H1 (cell line): ENCODE data around the gene TNS3. TPM values are rescaled to one million over a fixed set of nuclear protein-coding genes. Genes with fewer than 3 reads are reported as not detected.

Experiments
- CTCF ChIA-PET: fragments of 300-600 bp; sonication (Branson Sonifier 250); formaldehyde crosslinking; loops from one replicate; lab custom pipeline; 2021; ENCODE audit not compliant: partially characterized antibody; lab: Charles Lee
- POLR2A ChIA-PET: fragments of 300-600 bp; sonication (Branson Sonifier 250); formaldehyde crosslinking; loops from one replicate; lab custom pipeline; 2021; ENCODE audit warnings: inconsistent platforms; ENCODE audit not compliant: partially characterized antibody; lab: Charles Lee
- DNase-seq, 2 experiments: peaks; one replicate each; pipeline versions ENCODE4 v3.0.0 to v3.0.0-alpha.2; 2010 to 2022; ENCODE audit warnings: low spot score in 2 of 2, low read depth in 1 of 2, mixed read lengths in 1 of 2
- FAIRE-seq: peaks from 2 replicates; lab custom pipeline; 2011; peaks lifted over from hg19 to GRCh38; lab: Jason Lieb, UNC
- H2AFZ ChIP-seq: 2 replicates; pipeline ENCODE4 v1.8.1; 2012; ENCODE audit warnings: low read length, inconsistent platforms
- H2AK5ac ChIP-seq: 2 replicates; pipeline ENCODE4 v1.6.1; 2013; ENCODE audit warnings: low read depth, low read length
- H2BK120ac ChIP-seq: replicated peaks from 2 replicates; pipeline ENCODE3; 2013; ENCODE audit warnings: low read depth, low read length, inconsistent platforms
- H2BK12ac ChIP-seq: 2 replicates; pipeline ENCODE4 v1.6.1; 2013; ENCODE audit warnings: low read depth, low read length
- H2BK15ac ChIP-seq: 2 replicates; pipeline ENCODE4 v1.6.1; 2013; ENCODE audit warnings: low read length
- H2BK20ac ChIP-seq: 2 replicates; pipeline ENCODE4 v1.6.1; 2013; ENCODE audit warnings: low read length
- H2BK5ac ChIP-seq: 2 replicates; pipeline ENCODE4 v1.6.1; 2013; ENCODE audit warnings: low read depth, low read length
- H3K14ac ChIP-seq: 2 replicates; pipeline ENCODE4 v1.6.1; 2013; ENCODE audit warnings: inconsistent platforms; ENCODE audit not compliant: insufficient read length
- H3K18ac ChIP-seq: 2 replicates; pipeline ENCODE4 v1.6.1; 2013; ENCODE audit warnings: low read length; ENCODE audit errors: extremely low read depth
- H3K23ac ChIP-seq: 2 replicates; pipeline ENCODE4 v1.6.1; 2013; ENCODE audit warnings: inconsistent platforms; ENCODE audit not compliant: insufficient read length
- H3K23me2 ChIP-seq: 2 replicates; pipeline ENCODE4 v1.6.1; 2013; ENCODE audit warnings: low read depth, low read length
- H3K27ac ChIP-seq: 2 replicates; pipeline ENCODE4 v1.6.1; 2011; ENCODE audit warnings: low read depth, low read length, inconsistent platforms
- H3K27me3 ChIP-seq, 4 experiments: replicated peaks in 1 of 4; 1 replicate in 1 of 4; 2 replicates in 3 of 4; pipeline versions ENCODE4 v1.6.1 to v1.8.1; 2011 to 2013; ENCODE audit warnings: low read length in 3 of 4, mild to moderate bottlenecking in 3 of 4, inconsistent platforms in 2 of 4, mixed read lengths in 2 of 4, moderate library complexity in 1 of 4; ENCODE audit not compliant: control insufficient read depth in 3 of 4, insufficient read depth in 3 of 4; ENCODE audit errors: extremely low read depth in 1 of 4
- H3K36me3 ChIP-seq, 4 experiments: 2 replicates each; pipeline versions ENCODE4 v1.6.1 to v1.8.1; 2011 to 2013; ENCODE audit warnings: mild to moderate bottlenecking in 4 of 4, low read length in 3 of 4, moderate library complexity in 2 of 4, control low read depth in 1 of 4, inconsistent platforms in 1 of 4; ENCODE audit not compliant: insufficient read depth in 4 of 4, control insufficient read depth in 2 of 4
- H3K4ac ChIP-seq: replicated peaks from 2 replicates; pipeline ENCODE3; 2013; ENCODE audit warnings: low read length, low read depth, mixed read lengths, inconsistent platforms; ENCODE audit not compliant: insufficient read length
- H3K4me1 ChIP-seq, 4 experiments: replicated peaks in 1 of 4; 1 replicate in 1 of 4; 2 replicates in 3 of 4; pipeline versions ENCODE4 v1.6.1 to v1.8.1; 2011 to 2013; ENCODE audit warnings: low read length in 3 of 4, inconsistent platforms in 2 of 4, mixed read lengths in 1 of 4; ENCODE audit not compliant: insufficient read depth in 4 of 4, control insufficient read depth in 3 of 4
- H3K4me2 ChIP-seq, 2 experiments: 2 replicates each; pipeline versions ENCODE4 v1.6.1 to v1.8.1; 2011 to 2013; ENCODE audit warnings: low read depth in 2 of 2, low read length in 2 of 2, control low read depth in 1 of 2, inconsistent platforms in 1 of 2, mild to moderate bottlenecking in 1 of 2; ENCODE audit not compliant: insufficient read depth in 1 of 2
- H3K4me3 ChIP-seq, 4 experiments: fragments of 200-600, 300-600 bp in 1 of 4; sonication (generic), shearing (Covaris generic), sonication (Bioruptor Twin) in 1 of 4; 2 replicates each; pipeline versions ENCODE4 v1.5.1 to v1.8.1; 2011 to 2016; ENCODE audit warnings: low read length in 4 of 4, low read depth in 3 of 4, control low read depth in 2 of 4, inconsistent platforms in 2 of 4, mild to moderate bottlenecking in 2 of 4, mixed read lengths in 1 of 4, moderate library complexity in 1 of 4; ENCODE audit not compliant: insufficient read depth in 2 of 4; ENCODE audit errors: extremely low read depth in 1 of 4
- H3K56ac ChIP-seq: replicated peaks from 2 replicates; pipeline ENCODE3; 2013; ENCODE audit warnings: low read depth, mild to moderate bottlenecking, mixed read lengths, low read length, inconsistent platforms; ENCODE audit not compliant: insufficient read length
- H3K79me1 ChIP-seq: 2 replicates; pipeline ENCODE4 v1.6.1; 2013; ENCODE audit warnings: low read depth, low read length, control low read depth
- H3K79me2 ChIP-seq, 2 experiments: 2 replicates each; pipeline versions ENCODE4 v1.6.1 to v1.8.1; 2012 to 2013; ENCODE audit warnings: low read length in 2 of 2, mild to moderate bottlenecking in 2 of 2, inconsistent platforms in 1 of 2; ENCODE audit not compliant: insufficient read depth in 2 of 2, control insufficient read depth in 1 of 2
- H3K9ac ChIP-seq, 4 experiments: replicated peaks in 1 of 4; 1 replicate in 1 of 4; 2 replicates in 3 of 4; pipeline versions ENCODE4 v1.6.1 to v1.8.1; 2011 to 2013; ENCODE audit warnings: low read depth in 3 of 4, low read length in 3 of 4, control low read depth in 2 of 4, mild to moderate bottlenecking in 2 of 4, moderate library complexity in 2 of 4, inconsistent platforms in 1 of 4; ENCODE audit errors: extremely low read depth in 1 of 4
- H3K9me3 ChIP-seq, 2 experiments: 2 replicates each; pipeline versions ENCODE4 v1.6.1 to v1.8.1; 2012 to 2013; ENCODE audit warnings: mild to moderate bottlenecking in 2 of 2, moderate library complexity in 2 of 2, control low read depth in 1 of 2, inconsistent platforms in 1 of 2, low read depth in 1 of 2, low read length in 1 of 2, mixed read lengths in 1 of 2; ENCODE audit not compliant: insufficient read depth in 2 of 2
- H4K20me1 ChIP-seq, 2 experiments: replicated peaks in 1 of 2; 2 replicates each; pipeline versions ENCODE3 to v1.8.1; 2011 to 2013; ENCODE audit warnings: inconsistent platforms in 2 of 2, low read length in 2 of 2, mild to moderate bottlenecking in 1 of 2; ENCODE audit not compliant: insufficient read depth in 2 of 2, control insufficient read depth in 1 of 2
- H4K5ac ChIP-seq: 2 replicates; pipeline ENCODE4 v1.6.1; 2013; ENCODE audit warnings: low read length, low read depth, mixed read lengths, inconsistent platforms; ENCODE audit not compliant: insufficient read length
- H4K8ac ChIP-seq: 2 replicates; pipeline ENCODE4 v1.8.0; 2013; ENCODE audit warnings: mild to moderate bottlenecking, moderate library complexity, low read length, inconsistent platforms; ENCODE audit not compliant: insufficient read depth; ENCODE audit errors: extremely low read depth
- H4K91ac ChIP-seq: replicated peaks from 2 replicates; pipeline ENCODE3; 2013; ENCODE audit warnings: low read length, mixed read lengths, inconsistent platforms; ENCODE audit not compliant: insufficient read length
- ATF3 ChIP-seq: IDR thresholded peaks from 2 replicates; pipeline ENCODE4 v1.6.1; 2011; ENCODE audit warnings: low read depth, mild to moderate bottlenecking, low read length; ENCODE audit not compliant: insufficient read depth
- BCL11A ChIP-seq, 2 experiments: IDR thresholded peaks; one replicate each; pipeline ENCODE4 v1.6.1; 2011; ENCODE audit warnings: low read depth in 2 of 2, low read length in 2 of 2, mild to moderate bottlenecking in 2 of 2
- CHD1 ChIP-seq: IDR thresholded peaks from 2 replicates; pipeline ENCODE4 v1.6.1; 2012; ENCODE audit warnings: low read depth, low read length, improper control_type of control experiment
- GABPA ChIP-seq: IDR thresholded peaks from 2 replicates; pipeline ENCODE4 v1.6.1; 2011; ENCODE audit warnings: mild to moderate bottlenecking, low read length, moderate library complexity, borderline replicate concordance; ENCODE audit not compliant: insufficient read depth
- KDM1A ChIP-seq: fragments of 200-600, 300-600 bp; sonication (generic); IDR thresholded peaks from 2 replicates; pipeline ENCODE4 v1.7.1; 2016; ENCODE audit warnings: mild to moderate bottlenecking, low read length, borderline replicate concordance
- MAFK ChIP-seq: IDR thresholded peaks from 2 replicates; pipeline ENCODE4 v1.6.1; 2012; ENCODE audit warnings: low read depth, mild to moderate bottlenecking, improper control_type of control experiment, low read length
- NRF1 ChIP-seq: IDR thresholded peaks from 2 replicates; pipeline ENCODE4 v1.6.1; 2011; ENCODE audit warnings: mild to moderate bottlenecking, low read depth, low read length, improper control_type of control experiment
- PHF8 ChIP-seq: fragments of 200-600 bp; sonication (generic); conservative IDR thresholded peaks from 2 replicates; pipeline ENCODE4 v1.7.1; 2012; ENCODE audit warnings: low read depth, mild to moderate bottlenecking, inconsistent platforms, low read length, moderate library complexity
- POLR2A ChIP-seq, 2 experiments: IDR thresholded peaks; 1 replicate in 1 of 2; 2 replicates in 1 of 2; pipeline ENCODE4 v1.6.1; 2011; ENCODE audit warnings: low read depth in 2 of 2, low read length in 2 of 2, mild to moderate bottlenecking in 2 of 2; ENCODE audit errors: control extremely low read depth in 1 of 2
- POLR2AphosphoS5 ChIP-seq: IDR thresholded peaks from 2 replicates; pipeline ENCODE4 v1.6.1; 2011; ENCODE audit warnings: low read depth, low read length
- SP1 ChIP-seq: IDR thresholded peaks from 2 replicates; pipeline ENCODE4 v1.6.1; 2011; ENCODE audit warnings: low read depth, low read length
- TEAD4 ChIP-seq: IDR thresholded peaks from 2 replicates; pipeline ENCODE4 v1.6.1; 2012; ENCODE audit warnings: low read depth, low read length, inconsistent platforms, mixed read lengths
- USF2 ChIP-seq: IDR thresholded peaks from 2 replicates; pipeline ENCODE4 v1.6.1; 2011; ENCODE audit warnings: low read length, improper control_type of control experiment
- WGBS, 2 experiments: shearing (Covaris generic) in 1 of 2; methylation state at CpG; one replicate each; pipeline versions ENCODE4 v1.1.6 to v1.1.7; 2013 to 2015; ENCODE audit warnings: low lambda C conversion rate in 2 of 2, mixed read lengths in 2 of 2, inconsistent platforms in 1 of 2, low coverage in 1 of 2, missing lambda C conversion rate in 1 of 2; ENCODE audit not compliant: insufficient replicate concordance in 2 of 2, insufficient coverage in 1 of 2, insufficient read length in 1 of 2; ENCODE audit errors: extremely low coverage in 1 of 2, missing lambda C conversion rate in 1 of 2; 5-methylcytosine and 5-hydroxymethylcytosine counted together
- polyA plus RNA-seq, 7 experiments: library from polyadenylated mRNA; depleted of rRNA in 3 of 7; stranded (reverse) in 5 of 7; unstranded in 2 of 7; fragments of >200 nt in 5 of 7; fragments of 200-250 nt in 2 of 7; gene quantifications; 1 replicate in 5 of 7; 2 replicates in 1 of 7; 4 replicates in 1 of 7; pipeline versions ENCODE4 v1.2.1 to v1.2.3, GENCODE V29; 2011 to 2013; ENCODE audit warnings: missing spikeins in 2 of 7, mixed read lengths in 2 of 7
- total RNA-seq: library from RNA; stranded (reverse); fragmentation: NEBNext Ultra II Directional; extraction: Animal tissue kit (Norgen Biotek cat#: 25700); gene quantifications from 2 replicates; pipeline ENCODE4 v1.2.1, GENCODE V29; 2021

Gene TNS3
- total and polyA plus RNA-seq, 2 of the 8 experiments (the other 6 are each of a cell fraction or from before 2014, with no cell fraction given): 11.9 to 24.2 TPM

- H3K4ac ChIP-seq: no peak overlapping the region
- H3K79me2 ChIP-seq: no peaks in the 10 kb centered on the region
- H3K23me2 ChIP-seq: no peaks in the 10 kb centered on the region
- H3K4me3 ChIP-seq: no peak overlapping the region
- FAIRE-seq: no peak
- H3K27me3 ChIP-seq: no peaks in the 10 kb centered on the region
- no peak overlapping the region for H2AFZ ChIP-seq
- no peak overlapping the region for H3K56ac ChIP-seq
- H3K18ac ChIP-seq: no peak overlapping the region
- WGBS, 2 experiments: 69% methylated on average over 4 of the region's 4 CpGs; no CpG with 5 or more reads in 1 of the 2 experiments
- no peak overlapping the region for H3K9ac ChIP-seq
- no peak overlapping the region for H2BK12ac ChIP-seq
- H3K79me1 ChIP-seq: peaks cover 2% of the 10 kb centered on the region; the same call in 1 of the 2 replicates
- no peak for DNase-seq
- ChIA-PET CTCF (interaction anchor here (5.1 kb wide), 1 partner anchor 24 kb away, joined by 26 read pairs; no protein-coding TSS in a partner anchor), POLR2A (no interaction called here)
- H2BK20ac ChIP-seq: no peak overlapping the region
- H2BK15ac ChIP-seq: no peak overlapping the region
- H3K27ac ChIP-seq: no peak overlapping the region
- H3K36me3 ChIP-seq: no peaks in the 10 kb centered on the region
- no peak for TF ChIP-seq NRF1
- TF ChIP-seq BCL11A (IDR thresholded peaks at IDR 0.05; ENCODE audit: low read depth in 2 of 2, low read length in 2 of 2): no peak
- TF ChIP-seq MAFK: no peak
- no peak for TF ChIP-seq GABPA
- TF ChIP-seq ATF3: no peak
- TF ChIP-seq SP1: no peak
- no peak for TF ChIP-seq KDM1A
- TF ChIP-seq TEAD4: no peak
- no peak for TF ChIP-seq USF2
- TF ChIP-seq POLR2AphosphoS5: no peak
- no peak for TF ChIP-seq CHD1
- no peak for TF ChIP-seq POLR2A (IDR thresholded peaks at IDR 0.05; ENCODE audit: control extremely low read depth in 1 of 2, low read depth in 2 of 2, low read length in 2 of 2)
- TF ChIP-seq PHF8: no peak
- H3K4me1 ChIP-seq: peaks cover 13 to 23% (median 19%) of the 10 kb centered on the region in 4 experiments
- H2BK120ac ChIP-seq: no peak overlapping the region
- H3K23ac ChIP-seq: no peak overlapping the region
- no peaks in the 10 kb centered on the region for H4K20me1 ChIP-seq
- H4K91ac ChIP-seq: no peak overlapping the region
- no peaks in the 10 kb centered on the region for H3K9me3 ChIP-seq
- no peak overlapping the region for H2AK5ac ChIP-seq
- no peak overlapping the region for H2BK5ac ChIP-seq
- H4K8ac ChIP-seq: no peak overlapping the region
- H4K5ac ChIP-seq: no peak overlapping the region
- H3K4me2 ChIP-seq: no peak overlapping the region
- no peak overlapping the region for H3K14ac ChIP-seq
These were observed 258.0 kb downstream of the TNS3 start for GRCh38 chr7:47323904-47324303.
